H1 (cell line): ENCODE results near the gene CENPF. TPM values are rescaled to one million over a fixed set of nuclear protein-coding genes. Genes with fewer than 3 reads are reported as not detected.

ENCODE experiments used
- CHD7 ChIP-seq: fragments of 300-600 bp; sonication (generic); IDR thresholded peaks from 2 replicates; pipeline ENCODE4 v1.7.1; 2012; ENCODE audit warnings: low read length, moderate library complexity, mild to moderate bottlenecking, inconsistent platforms; ENCODE audit not compliant: insufficient replicate concordance
- polyA plus RNA-seq, 7 experiments: library from polyadenylated mRNA; depleted of rRNA in 3 of 7; stranded (reverse) in 5 of 7; unstranded in 2 of 7; fragments of >200 nt in 5 of 7; fragments of 200-250 nt in 2 of 7; gene quantifications; 1 replicate in 5 of 7; 2 replicates in 1 of 7; 4 replicates in 1 of 7; pipeline versions ENCODE4 v1.2.1 to v1.2.3, GENCODE V29; 2011 to 2013; ENCODE audit warnings: missing spikeins in 2 of 7, mixed read lengths in 2 of 7
- total RNA-seq: library from RNA; stranded (reverse); fragmentation: NEBNext Ultra II Directional; extraction: Animal tissue kit (Norgen Biotek cat#: 25700); gene quantifications from 2 replicates; pipeline ENCODE4 v1.2.1, GENCODE V29; 2021

The CENPF gene
- total and polyA plus RNA-seq, 2 of the 8 experiments (the other 6 are each of a cell fraction or from before 2014, with no cell fraction given), result 13.7 to 170 TPM

- TF ChIP-seq CHD7, result no peak
These were observed 57.2 kb downstream of the CENPF start (continued) for GRCh38 chr1:214660190-214660589.
